Kidney epithelial cell (primary cell): ENCODE results near the gene HOXA4. TPM values are rescaled to one million over a fixed set of nuclear protein-coding genes. Genes with fewer than 3 reads are reported as not detected.

Source experiments
- DNase-seq: peaks from one replicate; pipeline ENCODE4 v3.0.0-alpha.2; 2010; ENCODE audit warnings: low read depth
- H3K27me3 ChIP-seq: 2 replicates; pipeline ENCODE4 v1.6.0; 2011; ENCODE audit warnings: low read length; ENCODE audit not compliant: control insufficient read depth, insufficient read depth
- H3K36me3 ChIP-seq: 2 replicates; pipeline ENCODE4 v1.5.1; 2011; ENCODE audit warnings: low read length; ENCODE audit not compliant: control insufficient read depth, insufficient read depth
- H3K4me3 ChIP-seq: 2 replicates; pipeline ENCODE4 v1.5.1; 2011; ENCODE audit warnings: low read depth, mild to moderate bottlenecking, control low read depth, low read length
- total RNA-seq: library from RNA; depleted of rRNA; stranded (reverse); fragments of >200 nt; gene quantifications from 2 replicates; pipeline ENCODE4 v1.2.3, GENCODE V29; 2015
- TF ChIP-seq, protein P1 (sequence below): IDR thresholded peaks from 2 replicates; pipeline ENCODE4 v1.5.1; 2011; ENCODE audit warnings: mild to moderate bottlenecking, moderate library complexity, low read length, control low read depth, inconsistent platforms; ENCODE audit not compliant: insufficient read depth, poor library complexity, severe bottlenecking

Gene HOXA4
- total RNA-seq, 1 donor from 2014 or later = 7.4 TPM

GRCh38 chr7:27141923-27142579, 11.5 kb upstream of the HOXA4 start:
- TF ChIP-seq, protein P1, sequence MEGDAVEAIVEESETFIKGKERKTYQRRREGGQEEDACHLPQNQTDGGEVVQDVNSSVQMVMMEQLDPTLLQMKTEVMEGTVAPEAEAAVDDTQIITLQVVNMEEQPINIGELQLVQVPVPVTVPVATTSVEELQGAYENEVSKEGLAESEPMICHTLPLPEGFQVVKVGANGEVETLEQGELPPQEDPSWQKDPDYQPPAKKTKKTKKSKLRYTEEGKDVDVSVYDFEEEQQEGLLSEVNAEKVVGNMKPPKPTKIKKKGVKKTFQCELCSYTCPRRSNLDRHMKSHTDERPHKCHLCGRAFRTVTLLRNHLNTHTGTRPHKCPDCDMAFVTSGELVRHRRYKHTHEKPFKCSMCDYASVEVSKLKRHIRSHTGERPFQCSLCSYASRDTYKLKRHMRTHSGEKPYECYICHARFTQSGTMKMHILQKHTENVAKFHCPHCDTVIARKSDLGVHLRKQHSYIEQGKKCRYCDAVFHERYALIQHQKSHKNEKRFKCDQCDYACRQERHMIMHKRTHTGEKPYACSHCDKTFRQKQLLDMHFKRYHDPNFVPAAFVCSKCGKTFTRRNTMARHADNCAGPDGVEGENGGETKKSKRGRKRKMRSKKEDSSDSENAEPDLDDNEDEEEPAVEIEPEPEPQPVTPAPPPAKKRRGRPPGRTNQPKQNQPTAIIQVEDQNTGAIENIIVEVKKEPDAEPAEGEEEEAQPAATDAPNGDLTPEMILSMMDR = no peak
- Histone ChIP-seq H3K36me3 (peaks cover 3% of the 10 kb centered on the region), H3K4me3 (peak overlapping the region; percentile 72), H3K27me3 (peaks cover 2% of the 10 kb centered on the region)
- DNase-seq = no peak

DNA sequence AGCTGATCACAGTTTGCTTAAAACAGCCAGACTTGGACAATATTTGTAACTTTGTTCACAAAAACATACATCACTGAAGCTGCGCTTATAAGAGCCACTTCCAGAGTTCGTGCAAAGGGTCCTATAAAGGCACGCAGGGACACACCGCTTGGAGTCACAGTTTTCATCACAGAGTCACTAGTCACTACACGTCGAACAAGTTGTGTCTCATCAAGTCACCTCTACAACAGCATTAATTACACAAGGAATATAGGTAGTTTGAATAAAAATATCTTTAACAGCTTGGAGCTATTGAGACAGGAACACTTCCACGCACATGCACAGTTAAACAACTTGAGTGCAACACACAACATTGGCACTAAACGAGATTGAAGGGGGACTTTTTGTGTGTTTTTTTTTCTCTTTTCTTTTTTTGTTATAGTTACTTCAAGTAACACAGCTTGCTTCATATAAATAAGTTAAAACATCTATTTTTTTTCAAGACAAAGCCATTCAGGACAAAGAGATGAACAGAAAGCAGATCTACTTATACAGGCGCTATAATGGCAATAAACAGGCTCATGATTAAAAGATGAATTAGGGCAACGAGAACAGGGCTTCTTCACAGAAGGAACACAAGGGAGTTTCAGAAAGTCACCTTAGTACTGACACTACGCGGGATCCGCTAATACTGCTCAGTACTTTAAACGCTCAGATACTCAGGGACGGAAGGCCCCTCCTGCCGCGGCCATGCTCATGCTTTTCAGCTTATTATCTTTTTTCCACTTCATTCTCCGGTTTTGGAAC, 10.8 kb upstream of the HOXA4 start:
- TF ChIP-seq, protein P1 = no peak
- no peak for DNase-seq
- Histone ChIP-seq H3K36me3 (peaks cover 3% of the 10 kb centered on the region), H3K4me3 (peak overlapping the region; percentile 72), H3K27me3 (peaks cover 2% of the 10 kb centered on the region)

DNA sequence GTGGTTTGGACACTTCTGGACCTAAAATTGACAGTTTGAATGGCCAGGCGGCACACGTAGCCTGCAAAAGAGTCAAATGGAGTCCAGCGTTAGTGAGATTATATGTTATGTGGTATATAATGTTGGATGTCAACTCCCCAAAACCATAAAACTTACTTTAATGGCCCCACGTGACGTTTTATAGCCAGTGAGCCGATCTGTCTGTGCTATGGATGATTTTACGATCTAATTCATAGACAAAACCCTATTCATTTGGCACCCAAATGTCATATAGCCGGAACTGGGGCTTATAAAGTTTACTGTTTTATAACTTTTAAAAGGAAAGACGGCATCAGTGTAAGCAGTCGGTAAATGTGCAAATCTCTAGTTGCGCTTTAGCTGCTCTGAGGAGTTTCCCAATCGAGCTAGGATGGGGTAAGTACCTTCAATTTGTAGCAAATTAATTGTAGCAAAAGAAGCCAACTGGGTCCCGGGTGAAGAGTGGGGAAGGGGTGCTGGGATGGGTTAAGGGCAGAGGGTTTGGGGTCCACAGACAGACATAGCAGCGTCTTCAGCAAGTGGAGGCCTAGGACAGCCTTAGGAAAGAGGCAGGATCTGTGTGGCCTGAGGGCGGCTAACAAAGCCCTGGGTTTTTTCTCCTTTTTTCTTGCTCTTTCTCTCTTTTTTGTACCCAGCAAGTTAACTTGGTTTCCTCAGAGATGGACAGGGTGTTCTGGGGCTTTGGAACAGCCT, 9.7 kb upstream of the HOXA4 start:
- TF ChIP-seq, protein P1 = no peak
- H3K27me3 ChIP-seq = peaks cover 2% of the 10 kb centered on the region
- peak overlapping the region; percentile 72 for H3K4me3 ChIP-seq
- H3K36me3 ChIP-seq = peaks cover 3% of the 10 kb centered on the region
- DNase-seq = no peak

GRCh38 chr7:27139334-27140125, 9.0 kb upstream of the HOXA4 start:
- Histone ChIP-seq H3K27me3 (peaks cover 2% of the 10 kb centered on the region), H3K4me3 (peak overlapping the region; percentile 72), H3K36me3 (peaks cover 3% of the 10 kb centered on the region)
- TF ChIP-seq, protein P1 = no peak
- no peak for DNase-seq

- Histone ChIP-seq H3K4me3 (peak overlapping the region; percentile 72), H3K36me3 (peaks cover 1% of the 10 kb centered on the region), H3K27me3 (peaks cover 2% of the 10 kb centered on the region)
- TF ChIP-seq, protein P1 = no peak
- no peak for DNase-seq
Measured at GRCh38 chr7:27138985-27139333, 8.4 kb upstream of the HOXA4 start.
